HG03097 (cell line): ENCODE data around the gene HMX3.

Source experiments
- ATAC-seq: cut with Tn5 transposase; IDR thresholded peaks from one replicate; pipeline ENCODE4 v1.9.1; 2021; ENCODE audit not compliant: unreplicated experiment, low FRiP score

The HMX3 gene

DNA sequence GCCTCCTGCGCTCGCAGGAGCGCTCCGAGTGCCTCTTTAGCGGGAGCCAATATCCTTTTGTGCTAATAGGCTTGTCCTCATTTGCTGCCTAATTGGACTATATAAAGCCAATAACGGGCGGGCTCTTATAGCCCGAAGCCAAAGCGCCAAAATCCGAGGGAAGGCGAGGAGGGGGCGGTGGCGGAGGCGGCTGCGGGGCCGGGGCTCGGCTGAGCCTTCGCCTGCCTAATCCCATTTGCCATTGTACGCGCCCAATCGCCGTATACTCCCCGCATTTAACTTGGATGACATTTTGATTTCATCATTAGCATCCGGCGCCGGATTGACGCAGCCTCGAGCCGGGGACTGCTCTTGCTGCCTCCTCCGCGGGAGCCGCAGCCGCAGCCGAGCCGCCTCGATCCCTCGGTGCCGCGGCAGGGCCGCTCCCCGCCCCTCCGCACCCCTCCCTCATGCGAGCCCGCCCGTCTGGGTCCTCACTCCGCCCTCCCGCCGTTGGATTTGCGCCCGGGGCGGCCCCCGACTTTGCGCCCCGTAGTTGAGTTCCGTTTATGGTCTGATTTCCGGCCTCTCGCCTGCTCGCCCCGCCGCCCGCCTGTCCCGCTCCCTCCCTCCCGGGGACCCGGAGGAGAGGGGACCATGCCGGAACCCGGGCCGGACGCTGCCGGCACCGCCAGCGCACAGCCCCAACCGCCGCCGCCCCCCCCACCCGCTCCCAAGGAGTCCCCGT lies at the start of gene HMX3:
Gene HMX3 (plus strand): TSS at position 556 of the 727 bp plus-strand sequence. CDS start 81 bp downstream, at position 637.
- ATAC-seq = no peak

DNA sequence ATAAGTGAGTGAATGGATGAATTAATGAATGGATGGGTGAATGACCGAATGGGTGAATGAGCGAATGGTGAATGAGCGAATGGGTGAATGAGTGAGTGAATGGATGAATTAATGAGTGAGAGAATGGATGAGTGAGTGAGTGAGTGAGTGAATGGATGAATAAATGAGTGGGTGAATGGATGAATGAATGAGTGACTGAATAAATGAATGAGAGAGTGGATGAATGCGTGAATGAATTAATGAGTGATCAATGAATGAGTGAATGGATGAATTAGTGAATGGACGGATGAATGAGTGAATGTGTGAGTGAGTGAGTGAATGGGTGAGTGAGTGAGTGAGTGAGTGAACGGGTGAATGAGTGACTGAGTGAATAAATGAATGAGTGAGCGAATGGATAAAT lies 49.5 kb upstream of the HMX3 start:
- no peak for ATAC-seq

- ATAC-seq = no peak
Measured at GRCh38 chr10:123087348-123087747, 48.4 kb upstream of the HMX3 start.

DNA sequence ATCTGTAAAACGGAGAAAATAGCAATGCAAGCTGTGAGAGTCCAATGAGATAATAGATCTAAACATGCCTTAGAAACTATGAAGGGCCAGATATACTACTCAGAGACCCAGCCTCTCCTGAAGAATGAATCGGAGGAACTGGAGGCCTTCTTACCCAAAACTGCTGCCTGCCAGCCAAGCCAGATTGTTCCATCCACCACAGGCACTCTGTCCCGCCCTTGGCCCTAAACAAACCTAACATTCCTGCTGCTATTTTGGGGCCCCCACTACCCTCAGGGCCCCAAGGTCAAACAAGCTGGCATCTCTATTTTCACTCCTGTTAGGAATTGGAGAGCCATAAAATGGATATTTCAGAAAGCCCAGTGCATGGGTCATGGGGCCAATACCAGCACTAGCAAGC lies 48.0 kb upstream of the HMX3 start:
- ATAC-seq = no peak

DNA sequence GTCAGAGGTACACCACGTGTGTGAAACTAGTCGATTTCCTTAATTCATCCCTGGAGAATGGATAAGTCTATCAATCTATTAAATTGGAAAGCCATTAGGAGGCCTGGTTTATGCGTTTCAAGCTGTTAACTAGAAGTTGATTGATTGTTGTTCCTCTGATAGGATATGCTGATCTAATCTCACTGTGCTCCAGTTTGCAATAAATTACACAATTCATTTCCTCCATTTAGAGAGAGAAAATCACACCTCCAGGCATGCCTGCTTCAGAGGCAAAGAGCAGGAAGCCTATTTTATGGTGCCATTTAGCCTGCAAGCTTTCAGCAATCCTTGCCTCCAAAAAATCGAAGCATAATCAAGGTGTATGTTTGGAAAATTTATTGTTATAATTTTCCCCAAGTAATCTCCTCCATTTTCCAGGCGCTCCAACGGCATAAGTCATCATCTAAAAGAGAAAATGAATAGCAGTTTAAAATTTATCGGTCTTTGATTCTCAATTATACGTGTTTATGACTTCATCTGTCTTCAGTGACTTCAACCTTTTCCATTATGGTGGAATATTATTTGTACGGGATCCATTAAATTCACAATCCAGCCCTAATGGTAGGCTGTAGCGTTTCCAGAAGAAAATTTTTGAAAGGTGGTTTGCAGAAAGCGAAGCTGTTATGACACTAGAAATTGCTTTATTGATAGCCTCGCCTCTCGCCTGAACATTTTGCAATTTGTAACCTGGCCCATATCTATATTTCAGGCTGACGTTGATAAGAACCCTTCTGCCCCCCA lies 42.9 kb upstream of the HMX3 start:
- ATAC-seq = no peak

DNA sequence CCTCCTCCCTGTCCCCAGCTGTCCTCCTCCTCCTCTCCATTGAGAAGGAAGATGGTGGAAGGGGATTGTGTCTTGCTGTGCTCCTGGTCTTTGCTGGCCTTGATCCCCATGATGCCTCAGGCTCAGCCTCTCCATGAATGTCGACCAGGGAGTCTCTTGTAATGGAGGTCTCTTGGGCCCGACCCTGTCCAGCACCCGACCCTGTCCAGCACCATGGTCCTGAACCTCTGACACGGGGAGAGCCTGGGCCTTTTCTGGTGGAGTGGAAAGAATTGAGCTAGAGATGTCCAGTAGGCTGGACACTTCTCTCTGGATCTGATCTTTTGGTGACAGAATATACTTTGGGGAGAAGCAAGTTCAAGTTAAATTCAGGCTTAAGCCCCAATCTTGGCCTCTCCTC lies 42.3 kb upstream of the HMX3 start:
- no peak for ATAC-seq

- no peak for ATAC-seq
Measured at GRCh38 chr10:123096452-123096851, 39.3 kb upstream of the HMX3 start.

DNA sequence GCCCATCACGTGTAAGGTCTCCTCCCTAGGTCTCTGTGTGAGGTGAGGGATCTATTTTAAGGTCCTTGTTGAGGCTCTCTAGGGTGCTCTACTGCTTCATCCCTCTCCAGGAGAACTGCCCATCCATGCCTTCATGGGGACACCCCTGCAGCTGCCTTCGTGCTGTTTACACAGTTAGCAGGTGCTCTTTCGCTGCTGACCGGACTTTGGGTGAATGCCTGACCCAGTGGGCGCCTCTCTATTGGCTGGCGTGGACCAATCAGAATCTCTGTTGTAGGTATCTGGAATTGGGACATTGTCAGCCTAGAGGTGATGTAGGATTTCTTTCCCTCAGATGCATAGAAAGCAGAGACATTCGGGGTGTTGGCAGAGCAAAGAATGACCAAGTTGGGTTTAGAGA lies 38.7 kb upstream of the HMX3 start:
- ATAC-seq = no peak

GRCh38 chr10:123100030-123100762 lies 35.6 kb upstream of the HMX3 start:
- ATAC-seq = no peak

DNA sequence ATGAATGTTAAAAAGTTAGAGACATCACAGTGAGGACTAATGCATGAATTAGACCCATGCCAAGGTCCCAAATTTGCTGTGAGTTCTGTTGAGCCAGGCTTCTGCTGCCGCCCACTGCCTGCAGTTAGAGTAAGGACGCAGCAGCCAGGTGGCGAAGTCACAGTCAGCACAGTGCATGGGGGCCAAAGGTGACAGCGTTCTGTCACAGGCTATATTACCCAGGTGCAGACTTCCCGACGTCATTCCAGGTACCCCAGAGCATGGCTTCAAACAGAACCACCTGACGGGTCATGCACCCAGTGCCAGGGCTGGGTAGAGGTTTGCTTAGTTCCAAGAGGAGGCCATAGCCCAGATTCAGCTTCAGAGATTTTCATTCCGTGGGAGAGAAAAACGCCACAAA lies 33.9 kb upstream of the HMX3 start:
- ATAC-seq = no peak

- ATAC-seq = no peak
Measured at GRCh38 chr10:123102673-123103072, 33.1 kb upstream of the HMX3 start.

- ATAC-seq = no peak
Measured at GRCh38 chr10:123103944-123104343, 31.8 kb upstream of the HMX3 start.

GRCh38 chr10:123109466-123109865 lies 26.3 kb upstream of the HMX3 start:
- ATAC-seq = no peak

DNA sequence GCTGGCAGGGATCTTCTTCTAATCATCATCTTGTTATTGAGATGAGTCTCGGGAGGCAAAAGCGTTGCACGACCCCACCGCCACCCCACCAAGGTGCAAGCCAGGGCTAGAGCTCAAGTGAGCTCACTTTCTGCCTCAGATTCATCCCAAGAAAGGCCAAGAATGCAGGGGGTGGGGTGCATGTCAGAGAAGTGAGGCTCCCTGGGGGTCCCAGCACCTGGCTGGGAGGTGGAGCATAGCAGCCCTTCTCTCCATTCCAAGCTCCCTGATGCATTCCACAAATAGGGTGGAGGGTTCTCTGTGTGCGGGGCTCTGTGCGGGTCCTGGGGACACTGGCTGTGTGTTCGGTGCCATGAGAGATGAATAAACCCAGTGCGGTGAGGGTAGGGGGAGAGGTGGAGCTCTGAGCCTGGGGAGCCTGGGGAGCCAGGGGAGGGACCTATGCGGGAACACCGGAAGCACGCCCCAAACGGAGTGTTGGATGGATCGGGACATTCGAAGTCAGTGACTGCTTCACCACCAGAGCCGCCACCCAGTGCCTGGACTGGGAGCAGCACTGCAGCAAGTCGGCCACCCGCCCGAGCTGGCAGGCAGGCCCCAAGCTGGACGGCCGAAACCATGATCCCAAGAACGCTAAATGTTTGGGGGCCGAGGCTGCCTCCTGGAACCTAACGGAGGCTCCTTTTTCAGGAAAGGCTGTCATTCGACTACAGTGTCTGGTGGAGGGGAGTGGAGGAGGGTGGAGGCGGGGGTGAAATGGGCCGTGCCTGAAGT lies 17.9 kb upstream of the HMX3 start:
- ATAC-seq = no peak

DNA sequence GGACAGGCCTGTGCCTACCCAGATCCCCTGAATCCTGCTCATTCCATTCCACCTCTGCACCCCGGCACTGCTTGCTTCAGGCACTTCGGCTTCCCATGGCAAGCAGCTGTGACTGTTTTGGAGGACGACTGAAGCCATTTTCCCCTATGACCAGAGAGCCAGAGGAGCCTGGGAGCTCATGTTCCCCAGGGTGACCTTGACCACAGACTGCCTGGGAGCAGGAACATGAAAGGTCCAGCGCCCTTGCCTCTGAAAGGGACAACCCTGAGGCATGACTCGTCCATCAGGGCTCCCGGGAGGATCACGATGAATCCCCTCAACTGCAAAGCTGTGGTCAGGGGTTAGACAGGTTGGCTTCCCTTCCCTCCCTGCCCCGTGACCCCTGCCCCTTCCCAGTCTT lies 16.7 kb upstream of the HMX3 start:
- ATAC-seq = no peak

GRCh38 chr10:123126246-123126645 lies 9.5 kb upstream of the HMX3 start:
- ATAC-seq = no peak

DNA sequence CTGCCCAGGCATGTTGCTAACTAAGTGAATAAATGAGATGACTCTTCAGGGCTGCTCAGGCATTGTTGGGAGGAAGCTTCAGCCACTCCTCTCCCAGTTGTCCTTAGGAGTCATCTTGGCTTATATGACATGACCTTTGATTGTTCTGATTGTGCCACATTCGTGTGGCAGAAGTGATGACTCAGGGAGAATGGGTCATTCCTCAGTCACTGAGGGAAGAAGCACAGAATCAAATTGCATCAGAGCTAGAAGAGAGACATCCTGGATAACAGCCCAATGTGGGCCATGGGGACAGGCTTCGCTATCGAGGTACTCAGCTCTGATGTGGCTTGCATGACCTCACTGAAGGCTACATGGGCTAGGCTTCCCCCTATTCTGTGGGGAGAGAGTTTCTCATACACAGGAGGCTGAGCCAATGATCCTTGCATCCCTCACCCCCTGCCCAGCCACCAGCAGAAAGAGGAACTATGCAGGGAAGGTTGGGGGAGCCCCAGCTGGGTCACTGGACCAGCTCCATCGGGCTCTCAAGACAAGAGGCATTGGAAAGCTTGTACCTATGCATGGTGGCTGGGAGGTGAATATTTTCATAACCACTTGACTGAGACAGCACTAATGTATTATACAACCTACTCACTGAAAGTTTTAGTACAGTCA lies 6.0 kb upstream of the HMX3 start:
- no peak for ATAC-seq

GRCh38 chr10:123132576-123133477 lies 2.9 kb upstream of the HMX3 start:
- ATAC-seq = no peak
